RWPE2 (cell line): Measurements from ENCODE around the gene RIPOR2.

Source experiments
- ATAC-seq: fragments of 200-7000 bp; cut with Tn5 transposase; 3 replicates; pipeline ENCODE4 v1.9.1; 2021; ENCODE audit warnings: low read depth
- DNase-seq: peaks from one replicate; pipeline ENCODE4 v3.0.0-alpha.2; 2020; ENCODE audit warnings: low spot score
- H3K27ac ChIP-seq: fragments of 450-650 bp; 2 replicates; pipeline ENCODE4 v1.5.1; 2017; ENCODE audit warnings: mild to moderate bottlenecking; ENCODE audit not compliant: poor library complexity, severe bottlenecking
- H3K27me3 ChIP-seq: fragments of 250-450 bp; sonication (Bioruptor Pico); 2 replicates; pipeline ENCODE4 v1.5.1; 2021; ENCODE audit warnings: mild to moderate bottlenecking, moderate library complexity; ENCODE audit not compliant: insufficient read depth, poor library complexity, severe bottlenecking
- H3K36me3 ChIP-seq: fragments of 250-450 bp; sonication (Bioruptor Pico); 2 replicates; pipeline ENCODE4 v1.5.1; 2020; ENCODE audit warnings: low read depth, mild to moderate bottlenecking, moderate library complexity
- H3K4me1 ChIP-seq: fragments of 250-450 bp; sonication (Bioruptor Pico); 2 replicates; pipeline ENCODE4 v1.5.1; 2021; ENCODE audit warnings: mild to moderate bottlenecking, moderate library complexity; ENCODE audit not compliant: insufficient read depth, poor library complexity, severe bottlenecking
- H3K4me3 ChIP-seq: fragments of 250-450 bp; sonication (Bioruptor Pico); 2 replicates; pipeline ENCODE4 v1.5.1; 2021; ENCODE audit warnings: mild to moderate bottlenecking, moderate library complexity; ENCODE audit not compliant: severe bottlenecking
- H3K9me3 ChIP-seq: fragments of 250-450 bp; sonication (Bioruptor Pico); 2 replicates; pipeline ENCODE4 v1.5.1; 2021; ENCODE audit warnings: mild to moderate bottlenecking, moderate library complexity; ENCODE audit not compliant: severe bottlenecking
- CTCF ChIP-seq: fragments of 450-650 bp; IDR thresholded peaks from one replicate; pipeline ENCODE4 v1.5.1; 2017; ENCODE audit warnings: mild to moderate bottlenecking, moderate library complexity; ENCODE audit not compliant: poor library complexity, severe bottlenecking

The RIPOR2 gene

GRCh38 chr6:24980507-24981385 lies 45.0 kb upstream of the RIPOR2 start:
- Histone ChIP-seq H3K4me1 (peaks cover 5% of the 10 kb centered on the region), H3K27me3 (no peaks in the 10 kb centered on the region), H3K9me3 (no peaks in the 10 kb centered on the region), H3K36me3 (no peaks in the 10 kb centered on the region), H3K27ac (no peak overlapping the region), H3K4me3 (no peak overlapping the region)
- ATAC-seq (no peak), DNase-seq (no peak)
- TF ChIP-seq CTCF = no peak

- no peaks in the 10 kb centered on the region for H3K36me3 ChIP-seq
- H3K9me3 ChIP-seq = no peaks in the 10 kb centered on the region
Measured at GRCh38 chr6:24979176-24979575, 43.4 kb upstream of the RIPOR2 start.

GRCh38 chr6:24974182-24975171 lies 38.7 kb upstream of the RIPOR2 start:
- TF ChIP-seq CTCF = no peak
- H3K27ac ChIP-seq = no peak overlapping the region
- no peak overlapping the region for H3K4me3 ChIP-seq
- no peaks in the 10 kb centered on the region for H3K27me3 ChIP-seq
- DNase-seq (no peak), ATAC-seq (no peak)
- H3K36me3 ChIP-seq = no peaks in the 10 kb centered on the region
- no peaks in the 10 kb centered on the region for H3K4me1 ChIP-seq
- H3K9me3 ChIP-seq = no peaks in the 10 kb centered on the region

More at GRCh38 chr6:24979176-24979575, 43.4 kb upstream of the RIPOR2 start:
- DNase-seq (no peak), ATAC-seq (no peak)
- Histone ChIP-seq H3K4me1 (no peaks in the 10 kb centered on the region), H3K27ac (no peak overlapping the region), H3K27me3 (no peaks in the 10 kb centered on the region), H3K4me3 (no peak overlapping the region)
- TF ChIP-seq CTCF = no peak

GRCh38 chr6:24972311-24972958 lies 36.7 kb upstream of the RIPOR2 start:
- ATAC-seq (no peak), DNase-seq (no peak)

More at GRCh38 chr6:24972311-24972958, 36.7 kb upstream of the RIPOR2 start:
- Histone ChIP-seq H3K9me3 (no peaks in the 10 kb centered on the region), H3K27me3 (no peaks in the 10 kb centered on the region), H3K27ac (no peak overlapping the region), H3K4me3 (no peak overlapping the region), H3K36me3 (no peaks in the 10 kb centered on the region), H3K4me1 (no peaks in the 10 kb centered on the region)
- TF ChIP-seq CTCF = no peak
